Spinal cord (tissue), 10 donors: ENCODE measurements around the gene MOCS3. TPM values are rescaled to one million over a fixed set of nuclear protein-coding genes. Genes with fewer than 3 reads are reported as not detected.

ENCODE experiments used
- DNase-seq, 6 donors: peaks; one replicate each; pipeline versions ENCODE4 v3.0.0 to v3.0.0-alpha.2; 2013 to 2015; ENCODE audit warnings: low spot score in 6 of 6, low read depth in 4 of 6
- H3K27ac ChIP-seq: one replicate; pipeline ENCODE4 v1.5.1; 2013; ENCODE audit warnings: low read depth, low read length, control low read depth
- H3K27me3 ChIP-seq: one replicate; pipeline ENCODE4 v1.6.1; 2013; ENCODE audit warnings: low read length; ENCODE audit not compliant: control insufficient read depth, insufficient read depth
- H3K36me3 ChIP-seq: one replicate; pipeline ENCODE4 v1.6.1; 2013; ENCODE audit warnings: low read length; ENCODE audit not compliant: control insufficient read depth, insufficient read depth
- H3K4me1 ChIP-seq: one replicate; pipeline ENCODE4 v1.6.1; 2013; ENCODE audit warnings: low read length; ENCODE audit not compliant: control insufficient read depth, insufficient read depth
- H3K4me3 ChIP-seq: one replicate; pipeline ENCODE4 v1.5.1; 2013; ENCODE audit warnings: low read depth, low read length, control low read depth
- H3K9me3 ChIP-seq: one replicate; pipeline ENCODE4 v1.6.1; 2013; ENCODE audit warnings: low read length; ENCODE audit not compliant: control insufficient read depth, insufficient read depth
- WGBS: methylation state at CpG from one replicate; pipeline ENCODE4 v1.1.5; 2013; ENCODE audit warnings: missing lambda C conversion rate; ENCODE audit not compliant: insufficient coverage; 5-methylcytosine and 5-hydroxymethylcytosine counted together
- polyA plus RNA-seq, 2 donors: library from polyadenylated mRNA; unstranded; fragments of 120-200 nt; gene quantifications; one replicate each; pipeline ENCODE4 v1.2.1, GENCODE V29; 2013; ENCODE audit not compliant: insufficient read length in 2 of 2
- total RNA-seq, 2 donors: library from RNA; depleted of rRNA in 1 of 2; stranded (reverse); fragments of 120-200 nt in 1 of 2; fragments of >200 nt in 1 of 2; gene quantifications; one replicate each; pipeline versions ENCODE4 v1.2.3 to v1.2.4, GENCODE V29; 2013 to 2014
- donor health status: healthy.

The MOCS3 gene
- total and polyA plus RNA-seq, 4 donors: 4.3 to 5.8 (median 5.3) TPM

DNA sequence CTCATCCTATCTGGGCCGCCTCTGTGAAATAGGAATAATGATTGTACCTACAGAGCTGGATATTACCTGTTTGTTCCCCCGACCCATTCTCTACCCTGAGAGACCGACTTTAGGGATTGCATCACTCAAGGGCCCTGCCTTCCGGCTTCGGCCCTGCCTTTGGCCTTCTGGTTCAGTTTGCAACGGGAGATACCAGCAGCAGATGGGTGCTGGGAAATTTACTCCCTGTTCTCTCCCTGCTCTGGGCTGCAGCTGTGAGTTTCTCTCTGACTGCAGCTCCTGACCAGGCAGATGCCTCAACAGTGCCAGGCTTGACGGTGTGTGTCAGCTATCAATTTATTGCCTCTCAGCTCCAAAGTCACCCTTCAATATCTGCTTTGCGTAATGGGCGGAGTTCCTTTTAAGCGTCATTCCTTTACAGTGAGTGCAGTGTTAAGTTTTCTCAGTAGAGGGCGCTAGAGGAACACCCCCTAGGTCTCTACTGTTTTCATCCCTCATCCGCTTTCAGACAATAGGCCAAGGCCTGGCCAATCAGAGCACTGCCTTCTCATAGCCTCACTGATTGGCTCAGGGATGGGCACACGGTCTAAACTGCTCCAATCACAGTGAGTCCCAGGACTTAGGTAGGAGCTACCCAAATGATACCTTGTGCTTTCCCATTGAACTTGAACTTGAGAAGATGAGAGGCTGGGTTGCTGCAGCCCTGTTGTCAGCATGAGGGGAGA, 34.3 kb downstream of the MOCS3 start:
- Histone ChIP-seq H3K9me3 (peaks cover 3% of the 10 kb centered on the region), H3K4me1 (peaks cover 10% of the 10 kb centered on the region), H3K4me3 (no peak overlapping the region), H3K27me3 (no peaks in the 10 kb centered on the region), H3K36me3 (no peaks in the 10 kb centered on the region), H3K27ac (no peak overlapping the region)
- DNase-seq: peak in 2 of 6 donors; percentile 55 to 81
- WGBS: 43% methylated on average over 9 of the region's 13 CpGs

DNA sequence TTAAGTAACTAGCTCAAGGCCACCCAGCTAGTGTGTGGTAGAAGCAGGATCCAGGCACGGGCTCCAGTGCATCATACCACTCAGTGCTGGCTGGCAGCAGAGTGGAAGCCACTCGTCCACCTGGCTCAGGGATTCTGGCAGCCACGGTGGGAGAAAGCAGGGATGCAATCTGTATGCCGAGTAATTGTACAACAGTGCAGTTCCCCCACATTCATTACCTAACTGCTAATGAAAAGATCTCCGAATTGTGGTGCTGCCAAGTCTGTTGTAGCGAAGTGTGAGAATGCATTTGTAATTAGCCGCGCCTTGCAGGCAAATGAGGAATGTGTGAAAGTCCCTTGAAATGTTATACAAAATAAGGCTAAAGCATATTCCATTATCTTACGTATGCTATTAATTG, 35.3 kb downstream of the MOCS3 start:
- DNase-seq: peak in 2 of 6 donors; percentile 81 to 84
- Histone ChIP-seq H3K27ac (no peak overlapping the region), H3K4me3 (no peak overlapping the region), H3K27me3 (no peaks in the 10 kb centered on the region), H3K4me1 (peaks cover 10% of the 10 kb centered on the region), H3K36me3 (no peaks in the 10 kb centered on the region), H3K9me3 (peaks cover 3% of the 10 kb centered on the region)
- WGBS: 38% methylated on average over 2 of the region's 9 CpGs

DNA sequence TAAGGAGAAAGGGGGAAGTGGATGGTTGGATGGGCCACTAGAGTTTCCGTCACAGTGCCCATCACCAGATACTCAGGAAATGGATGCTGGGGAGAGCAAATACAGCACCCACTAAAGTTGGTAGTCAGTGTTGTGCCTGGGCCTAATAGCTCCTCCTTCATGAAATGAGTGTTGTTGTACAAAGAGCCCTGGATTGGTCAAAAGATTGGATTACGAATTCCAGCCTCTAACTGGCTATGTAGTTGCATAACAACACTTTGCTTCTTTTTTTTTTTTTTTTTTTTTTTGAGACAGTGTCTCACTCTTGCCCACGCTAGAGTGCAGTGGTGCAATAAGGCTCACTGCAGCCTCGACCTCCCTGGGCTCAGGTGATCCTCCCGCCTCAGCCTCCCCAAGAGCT, 36.9 kb downstream of the MOCS3 start:
- no peak for DNase-seq
- peaks cover 3% of the 10 kb centered on the region for H3K9me3 ChIP-seq
- H3K27ac ChIP-seq: no peak overlapping the region
- no peaks in the 10 kb centered on the region for H3K36me3 ChIP-seq
- H3K27me3 ChIP-seq: no peaks in the 10 kb centered on the region
- no peak overlapping the region for H3K4me3 ChIP-seq
- H3K4me1 ChIP-seq: peaks cover 10% of the 10 kb centered on the region
- 87% methylated on average over 4 of the region's 5 CpGs for WGBS

DNA sequence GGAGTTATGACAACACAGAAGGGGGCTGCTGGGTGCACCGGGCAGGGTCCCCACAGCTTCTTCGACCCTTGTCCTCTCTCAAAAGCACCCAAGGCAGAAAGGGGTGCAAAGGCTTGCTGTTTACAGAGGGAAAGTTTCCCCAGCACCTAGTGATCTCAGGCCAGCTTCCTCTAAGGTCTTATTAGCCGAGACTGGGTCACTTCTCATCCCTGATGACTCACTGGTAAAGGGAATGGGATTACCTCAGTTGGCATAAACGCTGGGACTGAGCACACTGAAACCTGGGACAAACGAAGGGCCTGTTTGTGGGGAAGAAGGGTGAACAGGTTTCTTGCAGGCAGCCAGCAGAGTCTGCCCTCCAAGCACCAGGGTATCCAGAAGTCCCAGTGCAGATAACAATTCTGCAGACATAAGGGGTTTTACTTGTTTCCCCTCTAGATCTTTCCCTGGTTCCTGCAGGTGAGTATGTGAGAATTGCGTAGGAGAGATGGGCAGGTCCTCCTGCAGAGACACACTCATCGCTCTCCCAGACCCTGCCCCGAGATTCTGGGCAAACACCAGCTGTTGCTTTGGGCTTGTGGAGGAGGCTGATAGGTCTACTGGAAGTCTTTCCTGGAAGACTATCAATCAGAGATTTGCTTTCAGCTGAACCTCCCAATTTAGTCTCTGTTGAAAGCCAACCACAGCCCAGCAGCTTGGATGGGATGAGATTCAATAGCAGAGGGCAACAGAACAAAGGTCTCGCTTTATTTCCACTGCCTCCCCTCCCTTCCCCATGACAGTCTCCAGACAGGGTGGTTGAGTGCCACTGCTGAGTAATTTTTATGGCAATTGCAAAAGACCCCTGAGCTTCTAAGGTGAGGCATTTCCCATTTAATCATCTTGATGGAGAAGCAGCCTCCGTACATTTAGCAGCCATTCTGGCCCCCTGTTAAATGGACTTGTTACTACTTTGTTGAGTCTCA, 38.6 kb downstream of the MOCS3 start:
- peak in 1 of 6 donors; percentile 39 for DNase-seq
- Histone ChIP-seq H3K4me3 (no peak overlapping the region), H3K27ac (no peak overlapping the region), H3K4me1 (peaks cover 10% of the 10 kb centered on the region), H3K27me3 (no peaks in the 10 kb centered on the region), H3K36me3 (no peaks in the 10 kb centered on the region), H3K9me3 (peaks cover 3% of the 10 kb centered on the region)
- WGBS: 69% methylated on average over 6 of the region's 10 CpGs

DNA sequence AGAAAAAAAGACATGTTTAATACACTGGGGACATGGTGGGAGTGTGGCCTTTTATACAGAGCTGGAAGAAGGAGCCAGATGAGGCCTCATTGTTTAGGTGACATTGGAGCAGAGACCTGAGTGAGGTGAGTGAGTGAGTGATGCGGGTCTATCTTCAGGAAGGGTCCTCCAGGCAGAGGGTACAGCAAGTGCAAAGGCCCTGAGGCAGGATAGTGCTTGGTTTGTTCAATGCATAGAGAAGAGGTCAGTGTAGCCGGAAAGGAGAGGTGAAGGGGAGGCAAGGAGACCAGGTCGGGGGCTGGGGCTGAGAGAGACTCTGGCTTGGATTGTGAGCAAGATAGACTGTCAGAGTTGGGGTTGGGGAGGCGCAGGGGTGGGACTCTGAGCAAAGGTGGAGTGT, 40.7 kb downstream of the MOCS3 start:
- Histone ChIP-seq H3K36me3 (peaks cover 8% of the 10 kb centered on the region), H3K9me3 (no peaks in the 10 kb centered on the region), H3K27ac (no peak overlapping the region), H3K4me3 (no peak overlapping the region), H3K4me1 (peaks cover 19% of the 10 kb centered on the region), H3K27me3 (no peaks in the 10 kb centered on the region)
- no peak for DNase-seq
- 95% methylated on average over 4 of the region's 4 CpGs for WGBS

DNA sequence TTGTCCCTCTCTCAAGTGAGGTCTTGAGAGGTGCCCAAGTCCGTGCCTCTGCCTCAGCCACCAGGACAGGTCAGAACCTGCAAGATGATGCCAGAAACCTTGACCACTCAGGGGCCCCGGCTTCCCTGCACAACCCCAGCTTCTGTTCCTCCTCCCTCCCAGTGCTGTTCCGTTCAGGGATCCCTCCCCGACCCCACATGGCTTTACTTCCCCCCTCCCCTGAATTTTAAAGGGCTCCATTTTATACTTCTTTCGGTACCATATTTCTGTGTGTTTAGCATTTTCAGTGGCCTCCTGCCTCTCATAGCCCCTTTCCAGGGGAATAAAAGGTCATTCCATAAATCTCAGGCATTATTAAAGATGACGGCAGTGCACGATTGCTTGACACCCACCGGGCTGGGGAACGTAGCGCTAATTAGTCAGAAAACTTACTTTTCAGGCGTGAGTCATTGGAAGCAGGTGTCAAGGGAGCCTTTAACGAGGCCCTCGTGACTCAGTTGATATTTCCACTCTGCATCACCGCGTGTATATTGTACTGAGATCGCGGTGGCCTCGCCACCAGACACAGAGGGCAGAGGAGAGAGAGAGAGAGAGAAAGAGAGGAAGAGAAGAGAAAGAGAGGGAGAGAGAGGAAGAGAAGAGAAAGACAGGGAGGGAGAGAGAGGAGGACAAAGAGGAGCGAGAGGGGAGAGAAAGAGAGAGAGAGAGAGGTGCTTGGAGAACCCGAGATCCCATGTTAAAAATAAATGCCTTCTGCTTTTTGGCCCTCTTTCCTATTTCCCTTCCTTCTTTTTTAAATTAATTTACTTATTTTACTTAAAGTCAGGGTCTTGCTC, 43.0 kb downstream of the MOCS3 start:
- DNase-seq: peak in 1 of 6 donors; percentile 46
- no peak overlapping the region for H3K27ac ChIP-seq
- no peaks in the 10 kb centered on the region for H3K9me3 ChIP-seq
- 69% methylated on average over 16 of the region's 20 CpGs for WGBS
- H3K4me3 ChIP-seq: no peak overlapping the region
- H3K36me3 ChIP-seq: peaks cover 14% of the 10 kb centered on the region
- no peaks in the 10 kb centered on the region for H3K27me3 ChIP-seq
- peaks cover 19% of the 10 kb centered on the region for H3K4me1 ChIP-seq

DNA sequence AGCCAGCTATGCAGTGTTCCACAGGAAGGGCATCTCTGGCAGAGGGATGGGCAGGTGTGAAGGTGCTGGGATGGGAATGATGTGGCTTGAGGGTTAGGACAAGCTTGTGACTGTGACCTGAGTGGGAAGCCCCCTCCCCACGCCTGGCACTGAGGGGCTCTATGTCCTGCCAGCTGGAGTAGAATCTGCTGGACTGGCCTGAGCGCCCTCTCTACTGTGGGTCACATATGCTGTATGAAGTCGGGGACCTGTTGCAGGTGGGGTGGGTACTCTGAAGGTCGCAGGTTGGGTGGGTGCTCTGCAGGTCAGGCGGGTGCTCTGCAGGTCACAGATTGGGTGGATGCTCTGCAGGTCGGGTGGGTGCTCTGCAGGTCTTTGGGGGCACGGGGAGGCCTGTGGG, 44.0 kb downstream of the MOCS3 start:
- H3K9me3 ChIP-seq: no peaks in the 10 kb centered on the region
- H3K4me3 ChIP-seq: no peak overlapping the region
- WGBS: 100% methylated on average over 5 of the region's 7 CpGs
- no peak for DNase-seq
- H3K27ac ChIP-seq: no peak overlapping the region
- no peaks in the 10 kb centered on the region for H3K27me3 ChIP-seq
- peaks cover 19% of the 10 kb centered on the region for H3K4me1 ChIP-seq
- H3K36me3 ChIP-seq: peaks cover 14% of the 10 kb centered on the region

DNA sequence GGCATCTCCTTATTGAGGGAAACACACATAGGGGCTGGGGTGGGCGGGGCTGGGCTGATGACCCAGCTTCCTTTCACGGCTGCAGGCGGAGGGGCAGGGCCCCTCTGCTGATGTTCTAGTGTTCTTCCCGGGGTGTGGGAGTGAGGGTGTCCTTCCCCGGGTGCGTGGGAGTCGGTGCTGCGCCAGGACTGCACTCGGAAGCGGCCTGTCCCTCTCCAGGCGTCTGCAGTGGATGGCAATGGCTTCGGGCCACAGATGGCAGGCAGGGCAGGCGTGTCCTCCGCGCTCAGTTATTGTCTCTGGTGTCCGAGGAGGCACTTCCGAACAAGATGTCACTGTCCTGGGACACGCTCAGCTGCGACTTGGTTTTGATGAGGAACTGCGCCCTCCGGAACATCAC, 45.1 kb downstream of the MOCS3 start:
- H3K9me3 ChIP-seq: no peaks in the 10 kb centered on the region
- WGBS: 42% methylated on average over 21 of the region's 21 CpGs
- H3K27me3 ChIP-seq: no peaks in the 10 kb centered on the region
- H3K36me3 ChIP-seq: peaks cover 14% of the 10 kb centered on the region
- no peak overlapping the region for H3K27ac ChIP-seq
- no peak overlapping the region for H3K4me3 ChIP-seq
- no peak for DNase-seq
- H3K4me1 ChIP-seq: peaks cover 19% of the 10 kb centered on the region

DNA sequence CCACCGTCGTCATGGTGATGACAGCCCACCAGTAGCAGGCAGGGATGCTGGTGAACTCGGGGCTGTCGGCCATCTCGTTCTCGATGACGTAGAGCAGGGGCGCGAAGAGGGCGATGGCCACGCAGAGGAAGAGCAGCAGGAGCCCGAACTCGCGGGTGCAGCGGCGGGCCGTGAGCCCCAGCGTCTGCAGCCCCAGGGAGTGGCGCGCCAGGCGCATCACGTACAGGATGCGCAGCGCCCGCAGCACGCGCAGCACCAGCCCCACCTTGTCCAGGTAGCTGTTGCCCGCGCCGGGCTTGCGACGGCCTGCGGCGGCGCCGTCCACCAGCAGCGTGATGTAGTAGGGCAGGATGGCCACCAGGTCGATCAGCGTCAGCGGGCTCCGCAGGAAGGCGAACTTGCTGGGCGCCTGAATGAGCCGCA, 45.7 kb downstream of the MOCS3 start:
- no peak for DNase-seq
- peaks cover 16% of the 10 kb centered on the region for H3K36me3 ChIP-seq
- peaks cover 19% of the 10 kb centered on the region for H3K4me1 ChIP-seq
- H3K27ac ChIP-seq: no peak overlapping the region
- H3K9me3 ChIP-seq: no peaks in the 10 kb centered on the region
- H3K4me3 ChIP-seq: no peak overlapping the region
- 90% methylated on average over 33 of the region's 44 CpGs for WGBS
- no peaks in the 10 kb centered on the region for H3K27me3 ChIP-seq
